HepG2 (cell line): ENCODE measurements around the gene ROM1. TPM values are rescaled to one million over a fixed set of nuclear protein-coding genes. Genes with fewer than 3 reads are reported as not detected.

Source experiments
- ADNP ChIP-seq: sonication (generic); formaldehyde crosslinking; IDR thresholded peaks from 2 replicates; pipeline ENCODE4 v1.4.0; 2020; ENCODE audit warnings: missing genetic modification reagents
- AKAP8 ChIP-seq: sonication (generic); formaldehyde crosslinking; IDR thresholded peaks from 2 replicates; pipeline ENCODE4 v1.5.1; 2020; ENCODE audit warnings: mild to moderate bottlenecking, missing genetic modification reagents
- ELF3 ChIP-seq: IDR thresholded peaks from 2 replicates; pipeline ENCODE4 v1.6.1; 2016; ENCODE audit warnings: missing genetic modification reagents, missing compliant biosample characterization
- HOXD1 ChIP-seq: sonication (generic); formaldehyde crosslinking; IDR thresholded peaks from 2 replicates; pipeline ENCODE4 v1.5.0; 2020; ENCODE audit warnings: missing genetic modification reagents
- JARID2 ChIP-seq: sonication (generic); formaldehyde crosslinking; IDR thresholded peaks from 2 replicates; pipeline ENCODE4 v1.8.1; 2023; ENCODE audit warnings: missing genetic modification reagents, inconsistent platforms; ENCODE audit not compliant: insufficient replicate concordance
- JUNB ChIP-seq: sonication (generic); formaldehyde crosslinking; IDR thresholded peaks from 2 replicates; pipeline ENCODE4 v1.8.0; 2022; ENCODE audit warnings: missing genetic modification reagents, mild to moderate bottlenecking, borderline replicate concordance
- MBNL3 ChIP-seq: fragments of 250-450 bp; sonication (Bioruptor Pico); conservative IDR thresholded peaks from 2 replicates; pipeline ENCODE4 v1.8.0; 2022; ENCODE audit warnings: mild to moderate bottlenecking, inconsistent platforms
- MIER3 ChIP-seq: IDR thresholded peaks from 2 replicates; pipeline ENCODE4 v1.6.1; 2016; ENCODE audit warnings: missing compliant biosample characterization, borderline replicate concordance
- MNT ChIP-seq: fragments of 450-650 bp; IDR thresholded peaks from 2 replicates; pipeline ENCODE4 v1.6.1; 2016
- NFE2L2 ChIP-seq: fragments of 150-350 bp; IDR thresholded peaks from 2 replicates; pipeline ENCODE4 v1.6.1; 2014; ENCODE audit warnings: low read length
- NFIB ChIP-seq: sonication (generic); formaldehyde crosslinking; IDR thresholded peaks from 2 replicates; pipeline ENCODE4 v1.9.0; 2021; ENCODE audit warnings: missing genetic modification reagents, mild to moderate bottlenecking, borderline replicate concordance
- NFIC ChIP-seq: IDR thresholded peaks from 2 replicates; pipeline ENCODE4 v1.6.1; 2012; ENCODE audit warnings: mild to moderate bottlenecking, low read length, inconsistent platforms
- PATZ1 ChIP-seq: sonication (generic); formaldehyde crosslinking; IDR thresholded peaks from 2 replicates; pipeline ENCODE4 v1.4.0; 2020; ENCODE audit warnings: missing genetic modification reagents
- PHB2 ChIP-seq: fragments of 450-650 bp; IDR thresholded peaks from 2 replicates; pipeline ENCODE4 v1.6.1; 2018; ENCODE audit not compliant: partially characterized antibody
- POLR2G ChIP-seq: fragments of 200-400 bp; formaldehyde crosslinking; IDR thresholded peaks from 2 replicates; pipeline ENCODE4 v1.6.1; 2018; ENCODE audit warnings: mild to moderate bottlenecking, low read depth, low read length, moderate library complexity
- SAP130 ChIP-seq: IDR thresholded peaks from 2 replicates; pipeline ENCODE4 v1.6.1; 2016; ENCODE audit warnings: low read depth
- TBX3 ChIP-seq: fragments of 450-650 bp; IDR thresholded peaks from 2 replicates; pipeline ENCODE4 v1.6.1; 2017; ENCODE audit warnings: antibody characterized with exemption, mild to moderate bottlenecking, inconsistent platforms, borderline replicate concordance
- TRIM22 ChIP-seq: fragments of 450-650 bp; IDR thresholded peaks from 2 replicates; pipeline ENCODE4 v1.6.1; 2017
- UBTF ChIP-seq: sonication (generic); formaldehyde crosslinking; IDR thresholded peaks from 2 replicates; pipeline ENCODE4 v1.4.0; 2020; ENCODE audit warnings: mild to moderate bottlenecking, missing genetic modification reagents
- ZBTB7A ChIP-seq: sonication (generic); formaldehyde crosslinking; IDR thresholded peaks from 2 replicates; pipeline ENCODE4 v1.8.0; 2022; ENCODE audit warnings: mild to moderate bottlenecking, missing genetic modification reagents
- ZFY ChIP-seq: sonication (generic); formaldehyde crosslinking; IDR thresholded peaks from 2 replicates; pipeline ENCODE4 v1.4.0; 2020; ENCODE audit warnings: missing genetic modification reagents
- ZMYM3 ChIP-seq: sonication (generic); formaldehyde crosslinking; IDR thresholded peaks from 2 replicates; pipeline ENCODE4 v1.5.1; 2020; ENCODE audit warnings: mild to moderate bottlenecking, missing genetic modification reagents
- ZNF24 ChIP-seq: fragments of 450-650 bp; IDR thresholded peaks from 2 replicates; pipeline ENCODE4 v1.6.1; 2017; ENCODE audit warnings: antibody characterized with exemption, mild to moderate bottlenecking
- ZNF451 ChIP-seq: sonication (generic); formaldehyde crosslinking; IDR thresholded peaks from 2 replicates; pipeline ENCODE4 v1.5.0; 2020; ENCODE audit warnings: mild to moderate bottlenecking, missing genetic modification reagents
- polyA plus RNA-seq, 8 experiments: library from polyadenylated mRNA; depleted of rRNA in 3 of 8; stranded (reverse) in 7 of 8; unstranded in 1 of 8; fragments of >200 nt; fragmentation: Illumina TruSeq in 4 of 8; extraction: Trizol in 4 of 8; gene quantifications; 2 replicates each; pipeline versions ENCODE4 v1.2.1 to v1.2.3, GENCODE V29; 2011 to 2016; ENCODE audit warnings: low read depth in 4 of 8, missing spikeins in 1 of 8, mixed read lengths in 1 of 8; ENCODE audit not compliant: insufficient read depth in 1 of 8
- total RNA-seq, 5 experiments: library from RNA; depleted of rRNA; stranded (reverse); fragments of >200 nt; fragmentation: Illumina TruSeq; extraction: Trizol; gene quantifications; 2 replicates each; pipeline ENCODE4 v1.2.3, GENCODE V29; 2016; ENCODE audit warnings: low read depth in 1 of 5

The ROM1 gene
- total and polyA plus RNA-seq, 2 of the 13 experiments (the other 11 are each of a cell fraction or from before 2014, with no cell fraction given): 1.2 to 2.4 TPM

GRCh38 chr11:62621567-62622470 lies 8.8 kb downstream of the ROM1 start, which contains the start of gene B3GAT3 (continued):
- TF ChIP-seq ADNP (CRISPR knock-in tag) (no peak), PHB2 (no peak), ZNF451 (no peak), TBX3 (peak; percentile 13; the same call in 1 of the 2 replicates), NFE2L2 (no peak), NFIC (no peak), SAP130 (peak; percentile 99), MBNL3 (CRISPR knock-in tag) (no peak), ELF3 (CRISPR knock-in tag) (peak; percentile 85), ZNF24 (no peak), TRIM22 (no peak), PATZ1 (peak; percentile 83), POLR2G (peak; percentile 88), AKAP8 (CRISPR knock-in tag) (peak; percentile 14; the same call in 1 of the 2 replicates), JARID2 (CRISPR knock-in tag) (no peak), UBTF (peak; percentile 83), HOXD1 (CRISPR knock-in tag) (no peak), ZMYM3 (0 out of 2 replicates have a peak, but pooled peaks have one; percentile 14), NFIB (CRISPR knock-in tag) (no peak), JUNB (CRISPR knock-in tag) (no peak; the same call in 1 of the 2 replicates), ZFY (CRISPR knock-in tag) (peak; percentile 81), MNT (peak; percentile 96), MIER3 (CRISPR knock-in tag) (no peak), ZBTB7A (0 out of 2 replicates have a peak, but pooled peaks have one; percentile 29)
